Mucosa of descending colon (tissue), 3 donors: Measurements from ENCODE around the gene NR3C1. TPM values are rescaled to one million over a fixed set of nuclear protein-coding genes. Genes with fewer than 3 reads are reported as not detected.

Source experiments
- ATAC-seq: fragments of 200-7000 bp; cut with Tn5 transposase; one replicate; pipeline ENCODE4 v1.9.1; 2020; ENCODE audit warnings: mild to moderate bottlenecking, moderate library complexity
- DNase-seq, 3 donors: peaks; one replicate each; pipeline ENCODE4 v3.0.0-alpha.2; 2020
- H3K36me3 ChIP-seq: fragments of 200-600 bp; one replicate; pipeline ENCODE4 v1.8.0; 2021; ENCODE audit warnings: low read depth, mild to moderate bottlenecking
- H3K4me1 ChIP-seq: fragments of 200-600 bp; one replicate; pipeline ENCODE4 v1.8.0; 2021; ENCODE audit warnings: low read depth, mild to moderate bottlenecking
- H3K4me3 ChIP-seq: fragments of 200-600 bp; one replicate; pipeline ENCODE4 v1.8.0; 2021; ENCODE audit warnings: mild to moderate bottlenecking
- H3K9me3 ChIP-seq: fragments of 200-600 bp; one replicate; pipeline ENCODE4 v1.8.0; 2021; ENCODE audit warnings: mild to moderate bottlenecking
- intact Hi-C, 2 donors: fragments of 100-400 bp; cut with DNase I in 1 of 2; cut with micrococcal nuclease in 1 of 2; formaldehyde crosslinking; loops; one replicate each; pipeline versions ENCODE4 v1.11.0 to v1.11.1; 2022; cut with DNase I, micrococcal nuclease
- total RNA-seq, 3 donors: library from RNA; stranded (reverse); fragmentation: NEBNext Ultra II Directional in 2 of 3; extraction: Animal tissue kit (Norgen Biotek cat#: 25700) in 2 of 3; gene quantifications; one replicate each; pipeline versions ENCODE4 v1.2.1 to v1.2.4, GENCODE V29; 2021 to 2023
- TF ChIP-seq, protein P1 (sequence below): fragments of 200-600 bp; IDR thresholded peaks from one replicate; pipeline ENCODE4 v1.8.0; 2022; ENCODE audit warnings: antibody characterized with exemption, mild to moderate bottlenecking
- donor health status: DM: no; HTN: no; CAD: no; lungs with moderate emphysema.
- donor health status: DM: no; HTN: no; CAD: no.
- donor health status: DM: no; HTN: yes; CAD: no.

Gene NR3C1
- total RNA-seq, 3 donors from 2014 or later, result 25.6 to 59.0 (median 27.7) TPM

- Histone ChIP-seq H3K4me3 (no peak overlapping the region), H3K4me1 (no peaks in the 10 kb centered on the region), H3K36me3 (no peaks in the 10 kb centered on the region), H3K9me3 (no peaks in the 10 kb centered on the region)
- DNase-seq, result no peak
- TF ChIP-seq, protein P1, sequence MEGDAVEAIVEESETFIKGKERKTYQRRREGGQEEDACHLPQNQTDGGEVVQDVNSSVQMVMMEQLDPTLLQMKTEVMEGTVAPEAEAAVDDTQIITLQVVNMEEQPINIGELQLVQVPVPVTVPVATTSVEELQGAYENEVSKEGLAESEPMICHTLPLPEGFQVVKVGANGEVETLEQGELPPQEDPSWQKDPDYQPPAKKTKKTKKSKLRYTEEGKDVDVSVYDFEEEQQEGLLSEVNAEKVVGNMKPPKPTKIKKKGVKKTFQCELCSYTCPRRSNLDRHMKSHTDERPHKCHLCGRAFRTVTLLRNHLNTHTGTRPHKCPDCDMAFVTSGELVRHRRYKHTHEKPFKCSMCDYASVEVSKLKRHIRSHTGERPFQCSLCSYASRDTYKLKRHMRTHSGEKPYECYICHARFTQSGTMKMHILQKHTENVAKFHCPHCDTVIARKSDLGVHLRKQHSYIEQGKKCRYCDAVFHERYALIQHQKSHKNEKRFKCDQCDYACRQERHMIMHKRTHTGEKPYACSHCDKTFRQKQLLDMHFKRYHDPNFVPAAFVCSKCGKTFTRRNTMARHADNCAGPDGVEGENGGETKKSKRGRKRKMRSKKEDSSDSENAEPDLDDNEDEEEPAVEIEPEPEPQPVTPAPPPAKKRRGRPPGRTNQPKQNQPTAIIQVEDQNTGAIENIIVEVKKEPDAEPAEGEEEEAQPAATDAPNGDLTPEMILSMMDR, result no peak
- ATAC-seq, result no peak
- intact Hi-C loops, result no loop called here
These were observed 126.0 kb downstream of the NR3C1 start for GRCh38 chr5:143277536-143277935.

DNA sequence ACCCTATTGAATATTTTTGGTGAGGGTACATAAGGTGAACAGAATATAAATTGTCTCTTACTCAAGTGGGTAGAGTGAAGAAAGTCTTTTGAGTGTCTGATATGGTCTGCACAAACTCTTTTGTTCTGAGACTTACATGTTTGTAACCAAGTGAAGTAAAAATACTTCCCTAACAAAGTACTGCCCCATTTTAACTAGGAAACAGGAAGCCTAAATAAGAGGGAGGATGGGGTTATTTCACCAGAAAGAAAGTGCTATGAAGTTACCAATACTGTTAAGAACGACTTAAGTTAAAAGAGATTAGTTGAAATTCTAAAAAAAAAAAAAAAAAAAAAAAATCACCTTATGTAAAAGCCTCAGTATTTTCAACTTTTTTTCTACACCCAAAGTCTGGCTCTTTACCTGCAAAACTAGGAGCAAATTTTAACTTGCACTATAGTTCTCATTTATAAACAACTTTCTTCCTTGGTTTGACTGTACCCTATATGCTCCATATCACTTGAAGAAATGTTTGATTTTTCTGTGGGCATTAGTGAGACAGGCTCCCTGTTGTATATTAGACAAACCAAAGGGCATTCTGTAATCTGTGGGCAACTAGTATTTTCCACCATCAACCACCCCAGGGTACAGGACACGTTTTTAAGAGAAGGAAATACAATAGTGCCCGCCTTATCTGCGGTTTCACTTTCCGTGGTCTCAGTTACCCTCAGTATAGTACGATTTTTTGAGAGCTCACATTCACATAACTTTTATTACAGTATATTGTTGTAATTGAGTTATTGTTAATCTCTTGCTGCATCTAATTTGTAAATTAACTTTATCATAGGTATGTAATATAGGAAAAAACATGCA is 127.7 kb downstream of the NR3C1 start:
- TF ChIP-seq, protein P1, result no peak
- no peak for DNase-seq
- no peaks in the 10 kb centered on the region for H3K4me1 ChIP-seq
- intact Hi-C loops, result no loop called here
- no peaks in the 10 kb centered on the region for H3K9me3 ChIP-seq
- no peak overlapping the region for H3K4me3 ChIP-seq
- no peaks in the 10 kb centered on the region for H3K36me3 ChIP-seq
- ATAC-seq, result no peak

DNA sequence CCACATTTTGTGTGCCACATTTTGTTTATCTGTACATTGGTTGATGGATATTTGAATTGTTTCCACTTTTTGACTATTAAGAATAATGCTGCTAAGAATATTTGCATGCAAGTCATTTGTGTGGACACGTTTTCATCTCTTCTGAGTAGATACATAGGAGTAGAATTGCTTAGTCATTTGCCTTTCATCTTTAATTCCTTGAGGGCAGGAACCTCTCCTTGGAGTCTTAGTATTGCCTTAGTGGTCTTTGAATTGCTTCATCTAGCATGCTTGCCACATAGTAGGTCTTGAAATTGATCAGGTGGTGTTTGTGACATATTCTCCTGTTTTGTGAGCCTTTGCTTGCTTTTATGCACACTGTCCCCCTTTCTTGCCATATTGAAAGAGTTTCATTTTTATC is 128.5 kb downstream of the NR3C1 start:
- no peaks in the 10 kb centered on the region for H3K9me3 ChIP-seq
- TF ChIP-seq, protein P1, result no peak
- no peak overlapping the region for H3K4me3 ChIP-seq
- ATAC-seq (no peak), DNase-seq (no peak)
- no peaks in the 10 kb centered on the region for H3K4me1 ChIP-seq
- H3K36me3 ChIP-seq, result no peaks in the 10 kb centered on the region
- intact Hi-C loops, result no loop called here

DNA sequence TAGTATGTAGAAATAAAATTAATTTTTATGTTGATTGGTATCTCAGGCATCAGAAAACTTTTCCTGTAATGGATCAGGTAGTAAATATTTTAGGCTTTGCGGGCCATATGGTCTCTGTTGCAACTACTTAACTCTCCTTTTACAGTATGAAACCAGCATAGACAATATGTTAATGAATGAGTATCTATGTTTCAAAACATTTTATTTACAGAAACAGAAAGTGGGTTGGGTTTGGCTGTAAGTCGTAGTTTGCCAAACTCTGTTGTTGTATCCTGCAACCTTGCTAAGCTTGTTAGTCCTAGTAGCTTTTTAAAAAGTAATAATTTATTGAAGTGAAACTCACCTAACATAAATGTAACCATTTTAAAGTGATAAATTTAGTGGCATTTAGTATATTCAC is 132.1 kb downstream of the NR3C1 start:
- intact Hi-C loops, result no loop called here
- no peaks in the 10 kb centered on the region for H3K36me3 ChIP-seq
- no peak overlapping the region for H3K4me3 ChIP-seq
- no peaks in the 10 kb centered on the region for H3K4me1 ChIP-seq
- ATAC-seq, result no peak
- H3K9me3 ChIP-seq, result peaks cover 6% of the 10 kb centered on the region
- no peak for DNase-seq
- TF ChIP-seq, protein P1, result no peak

DNA sequence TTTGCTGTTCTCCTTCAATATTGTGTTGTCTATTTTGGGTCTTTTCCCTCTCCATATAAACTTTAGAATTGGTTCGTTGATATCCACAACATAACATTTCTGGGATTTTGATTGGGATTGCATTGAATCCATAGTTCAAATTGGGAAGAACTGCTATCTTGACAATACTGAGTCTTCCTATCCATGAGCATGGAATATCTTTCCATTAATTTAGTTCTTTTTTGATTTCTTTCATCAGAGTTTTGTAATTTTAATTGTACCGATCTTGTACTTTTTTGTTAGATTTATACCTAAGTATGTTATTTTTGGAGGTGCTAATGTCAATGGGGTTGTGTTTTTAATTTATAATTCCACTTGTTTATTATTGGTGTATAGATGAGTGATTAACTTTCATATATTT is 135.1 kb downstream of the NR3C1 start:
- H3K4me3 ChIP-seq, result no peak overlapping the region
- ATAC-seq, result no peak
- intact Hi-C loops, result no loop called here
- DNase-seq, result no peak
- H3K9me3 ChIP-seq, result peaks cover 6% of the 10 kb centered on the region
- TF ChIP-seq, protein P1, result no peak
- H3K4me1 ChIP-seq, result no peaks in the 10 kb centered on the region
- H3K36me3 ChIP-seq, result no peaks in the 10 kb centered on the region
